GM19099 (cell line): ENCODE data around the gene MTERF4.

ENCODE experiments used
- POLR2A ChIP-seq: IDR thresholded peaks from 3 replicates; pipeline ENCODE4 v1.6.1; 2011; ENCODE audit warnings: low read depth; ENCODE audit not compliant: insufficient read length; ENCODE audit errors: extremely low read depth

The MTERF4 gene

DNA sequence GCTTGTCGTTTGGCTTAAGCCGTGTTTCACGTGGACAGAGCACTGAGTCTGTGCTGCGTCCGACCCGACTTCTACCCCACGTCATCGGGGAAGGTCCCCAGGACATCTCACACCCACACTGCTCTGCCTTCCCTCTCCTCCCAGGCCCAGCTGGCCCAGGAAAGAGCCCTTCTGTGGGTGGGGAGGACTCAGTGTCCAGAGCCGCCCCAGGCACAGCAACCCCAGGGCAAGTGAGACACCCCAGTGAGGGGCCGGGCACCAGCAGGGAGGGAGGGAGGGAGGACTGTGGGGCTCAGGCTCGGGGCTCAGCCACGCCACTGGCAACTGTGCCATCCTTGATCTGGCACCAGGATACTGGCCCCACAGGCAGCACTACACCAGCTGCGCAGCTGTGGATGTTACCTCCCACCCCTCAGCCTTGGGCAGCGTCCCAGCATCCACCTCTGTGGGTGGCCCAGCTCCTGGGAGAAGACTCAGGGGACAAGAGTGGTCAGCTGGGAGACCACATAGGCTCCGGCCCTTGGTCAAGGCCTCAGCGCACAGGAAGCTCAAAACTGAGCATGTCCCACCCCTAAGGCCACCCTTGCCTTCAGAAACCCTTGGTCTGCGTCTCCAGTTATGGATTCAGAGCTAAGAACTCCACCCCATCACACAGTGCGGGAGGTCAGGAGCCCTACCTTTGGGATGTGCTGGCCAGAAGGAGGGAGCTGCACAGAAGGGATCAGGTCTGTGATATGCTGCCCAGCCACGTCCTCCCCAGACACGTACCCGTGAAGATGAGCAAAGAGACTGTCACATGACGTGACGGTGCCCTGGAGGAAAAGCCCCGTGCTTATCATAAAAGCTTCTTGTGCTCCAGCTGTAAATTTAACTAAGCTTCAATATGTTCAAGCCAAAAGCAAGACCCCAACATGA, 35.4 kb upstream of the MTERF4 start:
- no peak for TF ChIP-seq POLR2A

DNA sequence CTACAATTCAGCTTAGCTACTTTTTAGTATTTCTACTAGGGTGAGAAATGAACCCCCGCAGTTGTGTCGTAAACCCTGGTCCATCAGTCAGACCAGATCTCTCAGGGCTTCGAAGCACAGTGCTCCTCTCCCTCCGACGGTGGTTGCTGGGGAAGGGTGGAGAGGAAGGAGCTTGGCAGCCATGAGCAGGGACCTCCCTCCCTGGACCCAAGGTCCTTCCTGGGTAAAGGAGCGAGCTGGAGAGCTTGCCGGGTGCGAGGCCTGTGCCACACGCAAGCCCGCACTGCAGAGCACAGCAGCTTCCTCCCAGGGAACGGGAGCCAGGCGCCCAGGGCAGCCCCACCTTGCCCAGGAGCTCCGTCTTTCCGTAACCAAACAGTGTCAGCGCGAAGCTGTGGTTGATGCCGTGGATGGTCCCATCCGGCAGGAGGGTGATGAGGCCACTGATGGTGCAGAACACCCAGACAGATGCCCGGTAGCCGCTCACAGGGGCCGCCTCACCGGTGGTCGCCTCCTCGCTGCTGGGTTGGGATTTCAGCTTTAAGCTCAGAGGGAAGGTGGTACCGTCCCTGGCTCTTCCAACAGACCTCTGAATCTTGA, 34.7 kb upstream of the MTERF4 start:
- TF ChIP-seq POLR2A: no peak

- no peak for TF ChIP-seq POLR2A
Observed at GRCh38 chr2:241136191-241136590, 34.1 kb upstream of the MTERF4 start.

- TF ChIP-seq POLR2A: no peak
Observed at GRCh38 chr2:241135737-241136136, 33.6 kb upstream of the MTERF4 start.

DNA sequence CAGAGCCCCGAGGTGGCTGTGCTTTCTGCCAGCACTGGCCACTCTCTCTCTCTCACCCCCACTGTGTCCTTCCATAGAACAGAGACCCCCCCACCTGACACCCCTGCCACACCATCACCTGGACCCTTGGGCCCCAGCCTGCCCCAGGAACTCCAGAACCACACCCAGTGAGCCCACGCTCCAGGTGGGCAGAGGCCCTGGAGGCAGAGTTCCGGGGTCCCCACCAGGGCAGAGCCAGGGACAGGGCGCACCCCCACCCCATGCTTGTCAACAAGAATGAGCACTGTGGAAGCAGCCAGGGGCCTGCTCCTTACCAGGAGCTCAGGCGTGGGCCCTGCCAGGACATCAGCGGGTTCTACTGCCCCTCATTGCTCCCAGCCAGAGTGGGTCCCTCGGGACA, 32.6 kb upstream of the MTERF4 start:
- TF ChIP-seq POLR2A: no peak

DNA sequence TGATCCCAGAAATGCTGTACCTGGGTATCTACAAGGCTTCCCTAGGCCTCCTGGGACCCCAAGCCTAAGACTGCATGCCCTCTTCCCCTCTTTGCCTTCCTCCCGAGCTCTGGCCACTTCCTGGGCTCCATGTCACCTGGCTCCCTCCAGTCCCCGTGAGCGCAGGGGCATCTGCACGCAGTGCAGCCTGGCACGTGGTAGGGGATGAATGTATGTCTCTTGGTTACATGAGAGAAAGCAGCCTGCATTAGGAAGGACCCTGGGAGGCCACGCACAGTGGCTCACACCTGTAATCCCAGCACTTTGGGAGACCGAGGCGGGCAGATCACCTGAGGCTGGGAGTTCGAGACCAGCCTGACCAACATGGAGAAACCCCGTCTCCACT, 31.3 kb upstream of the MTERF4 start:
- no peak for TF ChIP-seq POLR2A

- no peak for TF ChIP-seq POLR2A
Observed at GRCh38 chr2:241132538-241133435, 30.7 kb upstream of the MTERF4 start.

- no peak for TF ChIP-seq POLR2A
Observed at GRCh38 chr2:241131531-241131930, 29.4 kb upstream of the MTERF4 start.

DNA sequence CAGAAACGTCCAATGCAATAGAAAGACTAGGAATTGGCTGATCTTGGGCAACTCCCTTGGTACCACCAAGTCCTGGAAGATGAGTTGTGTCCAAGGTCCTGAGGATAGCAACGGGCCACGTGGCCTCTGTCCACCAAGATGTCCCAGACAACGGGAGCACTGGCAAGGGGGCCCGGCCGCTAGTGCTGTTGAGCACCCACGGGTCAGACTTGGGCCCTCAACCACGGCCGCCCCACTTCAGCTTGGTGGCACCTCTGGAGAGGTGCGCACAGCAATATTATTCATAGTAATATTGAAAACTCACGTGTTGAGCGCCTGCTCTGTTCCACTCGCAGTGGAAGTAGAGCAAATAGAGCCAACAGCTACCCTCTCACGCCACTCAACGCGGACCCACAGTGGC, 28.2 kb upstream of the MTERF4 start:
- no peak for TF ChIP-seq POLR2A

- TF ChIP-seq POLR2A: no peak
Observed at GRCh38 chr2:241129086-241129871, 27.2 kb upstream of the MTERF4 start.

GRCh38 chr2:241128266-241128665, 26.2 kb upstream of the MTERF4 start:
- no peak for TF ChIP-seq POLR2A

DNA sequence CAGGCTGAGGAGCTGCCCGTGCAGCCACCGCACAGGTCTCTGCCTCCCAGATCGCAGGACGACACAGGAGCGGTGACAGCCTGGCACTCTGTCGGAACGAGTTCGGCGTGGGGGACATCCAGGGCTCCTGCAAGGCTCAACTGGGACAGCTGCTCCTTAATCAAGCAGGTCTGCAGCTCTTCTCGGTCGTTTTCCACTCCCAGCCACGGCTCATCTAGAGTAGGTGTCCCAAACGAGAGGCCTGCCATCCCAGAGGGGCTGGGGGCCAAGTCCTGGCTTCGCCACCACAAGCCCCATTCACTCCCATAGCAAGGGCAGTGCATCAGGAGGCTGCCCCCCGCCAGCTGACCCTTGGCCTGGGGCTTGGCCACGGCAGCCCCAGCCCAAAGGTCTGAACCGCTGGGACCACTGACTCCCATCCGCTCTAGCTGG, 24.7 kb upstream of the MTERF4 start:
- TF ChIP-seq POLR2A: no peak

DNA sequence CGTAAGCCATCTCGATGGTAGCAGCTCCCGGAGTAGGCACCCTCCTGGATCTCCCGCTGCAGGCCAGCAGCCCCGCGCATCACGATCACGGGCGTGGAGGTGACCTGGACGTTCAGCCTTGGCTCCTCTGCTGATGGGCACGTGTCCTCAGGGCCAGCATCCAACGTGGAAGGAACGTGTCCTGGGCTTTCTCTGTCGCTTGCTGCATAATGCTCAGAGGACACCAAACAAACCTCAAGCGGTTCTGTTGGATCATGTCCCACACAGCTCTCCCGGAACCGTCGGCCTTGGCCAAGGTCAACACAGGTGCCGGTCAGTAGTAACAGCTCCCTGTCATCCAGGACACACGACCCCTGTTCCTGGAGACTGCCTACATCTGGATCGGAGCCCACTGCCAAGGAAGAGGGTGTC, 24.1 kb upstream of the MTERF4 start:
- TF ChIP-seq POLR2A: no peak

GRCh38 chr2:241125626-241126025, 23.5 kb upstream of the MTERF4 start:
- no peak for TF ChIP-seq POLR2A
